RWPE2 (cell line): ENCODE results near the gene ZNF26.

Experiments used
- ATAC-seq: fragments of 200-7000 bp; cut with Tn5 transposase; 3 replicates; pipeline ENCODE4 v1.9.1; 2021; ENCODE audit warnings: low read depth
- DNase-seq: peaks from one replicate; pipeline ENCODE4 v3.0.0-alpha.2; 2020; ENCODE audit warnings: low spot score
- H3K27ac ChIP-seq: fragments of 450-650 bp; 2 replicates; pipeline ENCODE4 v1.5.1; 2017; ENCODE audit warnings: mild to moderate bottlenecking; ENCODE audit not compliant: poor library complexity, severe bottlenecking
- H3K27me3 ChIP-seq: fragments of 250-450 bp; sonication (Bioruptor Pico); 2 replicates; pipeline ENCODE4 v1.5.1; 2021; ENCODE audit warnings: mild to moderate bottlenecking, moderate library complexity; ENCODE audit not compliant: insufficient read depth, poor library complexity, severe bottlenecking
- H3K36me3 ChIP-seq: fragments of 250-450 bp; sonication (Bioruptor Pico); 2 replicates; pipeline ENCODE4 v1.5.1; 2020; ENCODE audit warnings: low read depth, mild to moderate bottlenecking, moderate library complexity
- H3K4me1 ChIP-seq: fragments of 250-450 bp; sonication (Bioruptor Pico); 2 replicates; pipeline ENCODE4 v1.5.1; 2021; ENCODE audit warnings: mild to moderate bottlenecking, moderate library complexity; ENCODE audit not compliant: insufficient read depth, poor library complexity, severe bottlenecking
- H3K4me3 ChIP-seq: fragments of 250-450 bp; sonication (Bioruptor Pico); 2 replicates; pipeline ENCODE4 v1.5.1; 2021; ENCODE audit warnings: mild to moderate bottlenecking, moderate library complexity; ENCODE audit not compliant: severe bottlenecking
- H3K9me3 ChIP-seq: fragments of 250-450 bp; sonication (Bioruptor Pico); 2 replicates; pipeline ENCODE4 v1.5.1; 2021; ENCODE audit warnings: mild to moderate bottlenecking, moderate library complexity; ENCODE audit not compliant: severe bottlenecking
- CTCF ChIP-seq: fragments of 450-650 bp; IDR thresholded peaks from one replicate; pipeline ENCODE4 v1.5.1; 2017; ENCODE audit warnings: mild to moderate bottlenecking, moderate library complexity; ENCODE audit not compliant: poor library complexity, severe bottlenecking

ZNF26 gene

GRCh38 chr12:133061954-133062353 lies 75.8 kb downstream of the ZNF26 start:
- TF ChIP-seq CTCF: no peak
- Histone ChIP-seq H3K4me1 (no peaks in the 10 kb centered on the region), H3K36me3 (peaks cover 11% of the 10 kb centered on the region), H3K27ac (no peak overlapping the region), H3K4me3 (no peak overlapping the region), H3K9me3 (peaks cover 73% of the 10 kb centered on the region), H3K27me3 (no peaks in the 10 kb centered on the region)
- no peak for DNase-seq
- ATAC-seq: no peak

DNA sequence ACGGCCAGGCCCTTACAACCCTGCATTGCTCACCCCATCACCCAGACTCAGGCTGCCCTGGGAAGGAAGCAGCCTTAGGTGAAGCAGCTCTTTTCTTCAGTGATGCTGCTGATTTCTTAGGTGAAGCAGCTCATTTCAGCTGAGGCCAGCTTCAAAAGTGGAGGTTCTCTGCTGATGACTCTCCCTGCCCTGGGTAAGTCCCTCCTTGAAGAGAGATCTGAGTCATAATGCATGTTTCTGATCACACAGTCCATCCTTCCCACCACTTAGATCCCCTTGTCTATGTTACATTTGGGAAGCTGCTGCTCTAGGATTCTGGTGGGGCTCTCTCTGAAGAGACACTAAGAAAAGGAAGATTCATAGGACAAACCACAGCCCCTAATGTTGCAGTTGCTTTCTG lies 77.4 kb downstream of the ZNF26 start:
- no peak for ATAC-seq
- H3K27ac ChIP-seq: no peak overlapping the region
- H3K4me3 ChIP-seq: no peak overlapping the region
- no peaks in the 10 kb centered on the region for H3K27me3 ChIP-seq
- H3K4me1 ChIP-seq: no peaks in the 10 kb centered on the region
- peaks cover 62% of the 10 kb centered on the region for H3K9me3 ChIP-seq
- no peak for DNase-seq
- TF ChIP-seq CTCF: no peak
- H3K36me3 ChIP-seq: no peaks in the 10 kb centered on the region

DNA sequence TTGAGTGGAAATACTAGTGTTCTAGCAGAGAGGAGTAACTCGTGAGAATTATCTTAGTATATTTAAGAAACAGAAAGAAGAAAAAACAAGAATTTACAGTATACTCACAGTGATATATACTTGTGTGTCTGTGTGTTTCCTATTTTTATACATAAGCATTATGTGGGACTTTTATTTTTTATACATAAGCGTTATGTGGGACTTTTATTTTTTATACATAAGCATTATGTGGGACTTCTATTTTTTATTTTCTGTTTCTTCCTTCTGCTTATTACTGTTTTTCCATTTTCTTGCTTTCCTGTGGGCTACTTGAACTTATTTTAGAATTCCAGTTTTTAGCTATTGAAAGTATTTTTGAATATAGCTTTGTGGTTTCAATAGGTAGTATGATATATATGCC lies 87.7 kb downstream of the ZNF26 start:
- ATAC-seq (no peak), DNase-seq (no peak)
- peaks cover 20% of the 10 kb centered on the region for H3K9me3 ChIP-seq

More for the DNA sequence above, 87.7 kb downstream of the ZNF26 start:
- no peak for TF ChIP-seq CTCF
- no peaks in the 10 kb centered on the region for H3K36me3 ChIP-seq
- no peaks in the 10 kb centered on the region for H3K27me3 ChIP-seq
- H3K4me3 ChIP-seq: no peak overlapping the region
- no peak overlapping the region for H3K27ac ChIP-seq
- no peaks in the 10 kb centered on the region for H3K4me1 ChIP-seq
